H4 (cell line): ENCODE measurements around the gene EIF3D. TPM values are rescaled to one million over a fixed set of nuclear protein-coding genes. Genes with fewer than 3 reads are reported as not detected.
A peak's percentile ranks its signal among the peaks of the same experiment; 100 is the strongest.
"Not testable (repeated sequence)": the region's sequence is repeated elsewhere in the genome, so short reads cannot be mapped to it uniquely, and the experiment has no call there.

Experiments
- DNase-seq: peaks from one replicate; pipeline ENCODE4 v3.0.0-alpha.2; 2015; ENCODE audit warnings: low spot score
- total RNA-seq: library from RNA; depleted of rRNA; stranded (reverse); fragments of >200 nt; shearing (Covaris generic); gene quantifications from 2 replicates; pipeline ENCODE4 v1.2.3, GENCODE V29; 2014

Gene EIF3D
- total RNA-seq, 1 experiment from 2014 or later = 320 TPM

DNA sequence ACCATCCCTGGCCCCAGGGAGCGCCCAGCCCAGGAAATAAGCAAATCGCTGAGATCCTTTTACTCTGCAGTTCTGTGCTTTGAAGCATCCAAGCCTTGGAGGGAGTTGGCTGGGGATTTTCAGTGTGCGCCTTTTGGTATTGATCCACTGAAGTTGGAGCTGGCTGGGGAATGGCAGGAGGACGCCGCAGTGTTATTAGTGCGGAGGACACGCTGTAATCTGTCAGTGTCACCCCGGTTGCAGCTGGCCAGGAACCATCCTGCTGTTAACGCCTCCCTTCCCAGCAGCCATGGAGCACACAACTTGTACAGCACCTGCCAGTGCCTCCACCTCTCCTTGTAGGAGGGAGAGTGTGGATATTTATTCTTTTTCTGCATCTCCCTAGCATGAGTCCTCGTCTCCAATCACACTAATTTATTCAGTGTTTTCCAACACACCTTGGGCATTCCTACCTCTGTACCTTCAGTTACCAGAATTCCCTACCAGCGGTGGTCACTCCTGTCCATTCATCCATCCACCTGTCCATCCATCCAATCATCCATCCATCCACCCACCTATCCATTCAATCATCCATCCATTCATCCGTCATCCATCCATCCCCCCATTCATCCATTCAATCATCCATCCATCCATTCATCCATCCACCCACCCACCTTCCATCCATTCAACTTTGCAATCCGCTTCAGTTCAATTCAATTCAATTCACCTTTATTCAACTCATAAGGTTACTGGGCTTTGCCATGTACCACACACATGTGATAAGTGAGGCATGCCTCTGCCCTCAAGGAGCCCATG is 21.9 kb upstream of the EIF3D start:
- DNase-seq = no peak

DNA sequence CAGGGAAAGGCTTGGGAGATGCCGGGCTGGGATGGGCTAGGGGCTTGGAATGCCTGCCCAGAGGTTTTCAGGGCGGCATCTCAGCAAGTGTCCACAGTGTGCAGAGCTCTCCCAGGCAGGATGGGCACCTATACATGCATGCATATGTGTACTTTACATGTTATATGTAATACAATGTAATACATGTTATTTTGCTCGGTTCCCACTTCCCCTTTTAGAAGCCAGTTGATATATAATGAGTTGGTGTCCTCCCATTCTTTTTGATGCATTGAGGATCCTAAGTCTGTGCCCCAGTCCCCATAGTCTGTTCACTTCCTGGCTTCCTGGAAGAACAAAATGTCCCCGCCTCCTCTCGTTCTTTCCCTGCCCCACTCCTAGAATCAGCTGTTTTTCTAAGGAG is 20.1 kb upstream of the EIF3D start:
- DNase-seq = no peak

DNA sequence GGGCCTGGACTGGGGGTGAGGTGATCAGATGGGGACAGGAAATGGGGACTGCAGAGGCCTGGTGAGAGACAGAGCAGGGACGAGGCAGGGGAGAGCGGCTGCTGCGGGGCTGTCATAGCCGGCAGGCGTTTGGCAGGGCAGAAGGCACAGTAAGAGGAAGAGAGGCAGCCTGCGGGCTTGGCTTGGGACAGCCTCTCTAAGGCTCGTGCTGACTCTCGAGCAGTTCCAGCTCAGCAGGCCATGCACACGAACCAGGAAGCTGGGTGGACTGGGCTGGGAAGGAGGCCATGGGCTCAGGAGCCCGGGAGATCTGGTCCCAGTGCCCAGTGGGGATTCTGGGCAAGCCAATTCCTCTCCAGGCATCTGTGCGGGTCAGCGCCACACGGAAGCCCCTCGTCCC is 19.6 kb upstream of the EIF3D start:
- no peak for DNase-seq

GRCh38 chr22:36546932-36547331 is 18.0 kb upstream of the EIF3D start:
- DNase-seq = peak; percentile 65

DNA sequence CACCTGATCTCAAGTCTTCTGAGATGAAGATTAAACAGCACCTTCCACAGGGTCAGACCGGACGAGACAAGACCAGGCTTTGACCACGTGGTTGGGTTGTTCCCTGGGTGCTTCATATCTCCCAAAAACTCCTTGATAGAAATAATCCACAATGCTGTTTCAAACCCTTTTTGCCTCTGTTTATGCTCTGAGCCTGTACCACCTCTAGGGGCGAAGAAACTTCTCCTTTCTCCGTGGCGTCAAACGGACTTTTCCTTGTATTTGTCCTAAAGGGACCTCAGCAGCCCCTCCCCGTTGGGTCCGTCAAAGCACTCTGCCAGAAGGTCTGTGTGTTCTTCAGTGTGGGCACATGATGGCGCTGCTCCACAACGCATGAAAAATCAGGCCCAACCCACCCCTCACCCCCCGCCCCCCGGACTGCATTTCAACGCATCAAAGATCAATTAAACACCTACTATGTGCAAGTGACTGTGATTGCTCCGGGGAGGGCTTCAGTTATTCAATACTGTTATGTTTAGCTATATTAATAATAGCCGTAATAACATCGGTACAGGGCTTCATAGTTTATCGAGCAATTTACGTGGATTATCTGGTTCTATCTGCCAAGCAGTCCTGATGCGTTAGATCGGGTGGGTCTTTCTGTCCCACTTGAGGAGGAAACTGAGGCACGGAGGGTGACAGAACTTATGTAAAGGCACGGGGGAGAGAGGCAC is 17.3 kb upstream of the EIF3D start:
- DNase-seq = peak; percentile 62

GRCh38 chr22:36544107-36544620 is 15.2 kb upstream of the EIF3D start:
- DNase-seq = no peak

DNA sequence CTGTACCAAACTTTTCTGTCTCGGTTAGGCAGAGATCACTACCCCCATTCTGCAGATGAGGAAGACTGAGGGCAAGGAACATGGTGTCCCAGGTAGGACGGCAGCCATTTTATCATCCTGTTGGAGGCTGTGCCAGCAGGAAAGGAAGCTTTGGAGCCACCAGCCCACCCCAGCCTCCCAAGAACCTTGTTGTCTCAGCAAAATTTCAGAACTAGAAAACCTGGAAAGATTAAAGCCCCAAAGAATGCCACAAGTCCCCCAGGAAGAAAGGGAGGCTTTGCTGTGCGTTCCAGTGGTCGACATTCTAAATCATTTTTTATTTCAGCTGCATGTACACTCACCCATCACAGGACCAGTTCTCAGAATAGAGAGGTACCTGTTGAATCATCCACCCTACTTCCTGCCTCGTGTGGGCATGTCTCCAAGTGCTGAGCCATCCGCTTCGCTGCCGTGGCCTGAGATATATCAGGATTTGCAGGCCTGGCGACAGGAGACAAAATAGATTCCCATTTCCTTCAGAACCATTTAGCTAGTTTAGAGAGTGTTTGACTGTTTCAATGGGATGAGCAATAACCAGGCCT is 13.0 kb upstream of the EIF3D start:
- DNase-seq = peak; percentile 78

DNA sequence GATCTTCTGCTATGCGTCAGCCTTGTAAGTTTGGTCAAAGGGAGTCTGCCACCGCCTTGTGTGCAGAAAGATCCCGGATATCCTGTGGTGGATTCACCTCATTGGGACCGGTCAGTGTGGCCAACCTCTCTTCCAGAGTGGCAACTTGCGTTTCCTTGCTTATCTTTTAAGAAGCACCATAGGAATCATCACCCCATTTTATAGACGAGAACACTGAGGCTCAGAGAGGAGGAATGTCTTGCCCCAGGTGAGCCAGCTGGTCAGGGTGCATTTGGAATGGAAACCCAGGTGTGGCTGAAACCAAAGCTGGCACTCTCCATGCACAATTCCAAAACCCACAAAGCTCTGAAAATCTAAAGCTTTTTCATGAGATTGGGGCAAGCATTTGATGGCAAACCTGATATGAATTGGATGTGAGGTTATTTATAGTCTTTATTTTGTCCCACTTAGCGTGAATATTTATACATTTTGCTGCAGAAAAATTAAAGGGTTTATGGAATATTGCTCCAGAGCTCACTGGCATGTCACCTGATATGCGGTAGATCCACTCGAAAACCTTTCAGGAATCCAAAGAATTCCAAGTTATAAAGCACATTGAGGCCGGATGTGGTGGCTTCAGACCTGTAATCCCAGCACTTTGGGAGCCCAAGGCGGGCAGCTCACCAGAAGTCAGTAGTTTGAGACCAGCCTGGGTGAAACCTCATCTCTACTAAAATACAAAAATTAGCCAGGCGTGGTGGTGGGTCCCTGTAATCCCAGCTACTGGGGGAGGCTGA is 12.1 kb upstream of the EIF3D start:
- DNase-seq = peak; percentile 70

DNA sequence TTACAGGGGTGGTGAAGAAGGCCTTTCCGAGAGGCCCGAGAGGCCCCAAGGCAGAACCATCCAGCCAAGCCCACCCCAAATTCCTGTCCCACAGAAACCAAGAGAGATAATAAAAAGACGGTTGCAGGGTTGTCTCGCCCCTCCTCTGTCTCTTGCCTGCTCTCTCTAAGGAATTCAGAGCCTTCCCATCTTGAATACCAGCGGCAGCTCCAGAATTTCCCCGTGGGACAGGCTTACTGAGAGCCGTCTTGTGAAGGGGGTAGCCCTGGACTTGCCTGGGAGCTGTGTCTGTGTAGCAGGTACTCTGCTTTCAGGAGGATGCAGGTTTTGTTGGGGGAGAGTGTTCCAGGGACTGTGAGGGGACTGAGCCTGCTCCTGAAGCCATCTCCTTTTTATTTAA is 9.6 kb upstream of the EIF3D start:
- no peak for DNase-seq

DNA sequence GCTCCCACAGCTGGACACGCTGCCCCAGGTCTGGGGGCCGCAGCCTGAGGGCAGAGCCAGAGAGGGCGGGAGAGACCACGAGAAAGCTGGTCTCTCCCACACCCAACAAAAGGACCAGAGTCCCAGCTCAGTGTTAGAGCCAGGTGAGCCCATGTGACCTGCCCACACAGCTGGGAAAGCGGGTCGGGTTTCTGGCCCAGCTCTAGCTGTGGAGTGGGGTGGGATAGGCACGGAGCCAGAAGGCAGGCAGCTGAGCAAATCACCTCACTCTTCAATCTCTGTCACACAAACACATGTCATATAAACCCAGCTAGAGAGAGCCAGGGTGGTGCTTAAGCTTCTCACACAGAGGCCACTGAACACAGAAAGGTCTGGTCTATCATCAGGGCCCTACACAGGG is 7.8 kb upstream of the EIF3D start:
- no peak for DNase-seq

DNA sequence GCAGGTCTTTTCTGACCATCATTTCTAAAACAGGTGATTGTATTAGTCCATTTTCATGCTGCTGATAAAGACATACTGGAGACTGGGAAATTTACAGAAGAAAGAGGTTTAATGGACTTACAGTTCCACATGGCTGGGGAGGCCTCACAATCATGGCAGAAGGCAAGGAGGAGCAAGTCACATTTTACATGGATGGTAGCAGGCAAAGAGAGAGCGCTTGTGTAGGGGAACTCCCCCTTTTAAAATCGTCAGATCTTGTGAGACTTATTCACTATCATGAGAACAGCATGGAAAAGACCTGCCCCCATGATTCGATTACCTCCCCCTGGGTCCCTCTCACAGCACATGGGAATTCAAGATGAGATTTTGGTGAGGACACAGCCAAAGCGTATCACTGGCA is 4.4 kb upstream of the EIF3D start:
- not testable (repeated sequence) for DNase-seq

GRCh38 chr22:36532466-36532865 is 3.5 kb upstream of the EIF3D start:
- no peak for DNase-seq

DNA sequence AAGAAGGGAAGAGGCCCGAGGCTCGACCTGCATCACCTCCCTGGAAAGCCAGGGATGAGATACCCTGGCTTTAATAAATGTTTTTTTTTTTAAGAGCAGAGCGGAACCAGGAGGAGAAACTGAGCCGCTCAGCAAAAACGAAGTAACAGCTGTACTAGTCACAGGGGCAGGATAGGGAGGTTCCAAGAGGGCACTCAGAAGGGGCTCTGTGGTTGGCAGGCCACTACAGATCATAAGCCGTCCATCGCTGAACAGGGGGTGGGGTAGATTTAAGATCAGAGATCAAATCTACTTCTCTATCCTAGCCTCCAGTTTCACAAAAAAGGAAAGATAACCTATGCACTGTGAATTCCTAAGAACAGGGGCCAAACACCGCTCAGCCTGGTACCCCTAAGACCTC is 625 bp downstream of the EIF3D start:
- no peak for DNase-seq

DNA sequence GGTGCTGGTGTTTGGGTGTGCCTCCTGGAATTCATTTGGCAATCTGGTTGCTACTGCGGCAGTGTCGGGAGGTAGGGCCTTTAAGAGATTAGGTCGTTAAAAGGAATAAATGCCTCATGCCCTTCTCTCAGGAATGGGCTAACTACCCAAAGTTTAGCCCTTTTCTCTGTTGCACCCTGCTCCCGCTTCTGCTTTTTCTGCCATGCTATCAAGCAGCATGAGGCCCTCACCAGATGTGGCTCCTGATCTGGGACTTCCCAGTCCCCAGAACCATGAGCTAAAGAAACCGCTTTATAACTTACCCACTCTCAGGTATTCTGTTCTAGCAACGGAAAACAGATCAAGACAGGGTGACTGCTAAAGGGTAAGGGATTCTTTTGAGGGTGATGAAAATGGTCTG is 6.3 kb downstream of the EIF3D start:
- DNase-seq = no peak

GRCh38 chr22:36520423-36520822 is 8.5 kb downstream of the EIF3D start:
- DNase-seq = no peak

DNA sequence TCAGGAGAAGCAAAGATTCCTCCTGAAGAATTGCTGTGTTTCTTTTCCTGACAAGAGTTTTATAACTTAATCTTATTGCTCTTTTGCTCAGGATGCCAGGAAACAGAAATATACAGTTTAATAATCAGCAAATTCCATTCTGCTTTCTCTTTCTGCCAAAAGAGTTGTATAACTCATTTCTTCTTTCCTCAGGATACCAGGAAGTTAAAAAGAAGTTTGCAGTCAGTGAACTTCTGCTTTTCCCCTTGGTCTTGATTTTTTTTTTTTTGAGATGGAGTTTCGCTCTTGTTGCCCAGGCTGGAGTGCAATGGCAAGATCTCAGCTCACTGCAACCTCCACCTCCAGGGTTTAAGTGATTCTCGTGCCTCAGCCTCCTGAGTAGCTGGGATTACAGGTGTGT is 9.1 kb downstream of the EIF3D start:
- DNase-seq = not testable (repeated sequence)

DNA sequence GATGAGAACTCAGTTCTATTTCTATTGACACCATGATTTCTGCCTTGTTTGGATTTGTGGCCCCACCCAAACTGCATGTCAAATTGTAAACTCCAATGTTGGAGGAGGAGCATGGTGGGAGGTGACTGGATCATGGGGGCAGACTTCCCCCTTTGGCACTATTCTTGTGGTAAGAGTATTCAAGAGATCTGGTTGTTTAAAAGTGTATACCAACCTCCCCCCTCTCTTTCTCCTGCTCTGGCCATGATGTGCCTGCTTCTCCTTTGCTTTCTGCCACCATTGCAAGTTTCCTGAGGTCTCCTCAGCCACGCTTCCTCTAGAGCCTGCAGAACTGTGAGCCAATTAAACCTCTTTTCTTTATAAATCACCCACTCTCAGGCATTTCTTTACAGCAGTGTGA is 14.2 kb downstream of the EIF3D start:
- DNase-seq = no peak

DNA sequence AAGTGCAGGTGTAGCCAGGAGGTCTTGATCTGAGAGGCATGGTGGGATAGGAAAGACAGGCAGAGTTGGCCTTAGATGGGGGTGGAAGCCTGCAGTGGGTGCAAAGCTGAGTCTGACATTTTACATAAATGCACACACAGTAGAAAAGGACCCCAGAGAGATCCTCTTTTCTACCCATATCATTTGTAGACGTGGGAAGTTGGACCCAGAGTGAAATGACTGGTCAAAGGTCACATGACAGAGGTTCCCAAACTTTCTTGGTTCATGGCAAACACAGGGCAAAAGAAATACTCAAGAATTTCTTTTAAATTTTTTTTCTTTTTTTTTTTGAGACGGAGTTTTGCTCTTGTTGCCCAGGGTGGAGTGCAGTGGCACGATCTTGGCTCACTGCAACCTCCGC is 16.0 kb downstream of the EIF3D start:
- no peak for DNase-seq

GRCh38 chr22:36512333-36512732 is 16.6 kb downstream of the EIF3D start:
- DNase-seq = no peak

DNA sequence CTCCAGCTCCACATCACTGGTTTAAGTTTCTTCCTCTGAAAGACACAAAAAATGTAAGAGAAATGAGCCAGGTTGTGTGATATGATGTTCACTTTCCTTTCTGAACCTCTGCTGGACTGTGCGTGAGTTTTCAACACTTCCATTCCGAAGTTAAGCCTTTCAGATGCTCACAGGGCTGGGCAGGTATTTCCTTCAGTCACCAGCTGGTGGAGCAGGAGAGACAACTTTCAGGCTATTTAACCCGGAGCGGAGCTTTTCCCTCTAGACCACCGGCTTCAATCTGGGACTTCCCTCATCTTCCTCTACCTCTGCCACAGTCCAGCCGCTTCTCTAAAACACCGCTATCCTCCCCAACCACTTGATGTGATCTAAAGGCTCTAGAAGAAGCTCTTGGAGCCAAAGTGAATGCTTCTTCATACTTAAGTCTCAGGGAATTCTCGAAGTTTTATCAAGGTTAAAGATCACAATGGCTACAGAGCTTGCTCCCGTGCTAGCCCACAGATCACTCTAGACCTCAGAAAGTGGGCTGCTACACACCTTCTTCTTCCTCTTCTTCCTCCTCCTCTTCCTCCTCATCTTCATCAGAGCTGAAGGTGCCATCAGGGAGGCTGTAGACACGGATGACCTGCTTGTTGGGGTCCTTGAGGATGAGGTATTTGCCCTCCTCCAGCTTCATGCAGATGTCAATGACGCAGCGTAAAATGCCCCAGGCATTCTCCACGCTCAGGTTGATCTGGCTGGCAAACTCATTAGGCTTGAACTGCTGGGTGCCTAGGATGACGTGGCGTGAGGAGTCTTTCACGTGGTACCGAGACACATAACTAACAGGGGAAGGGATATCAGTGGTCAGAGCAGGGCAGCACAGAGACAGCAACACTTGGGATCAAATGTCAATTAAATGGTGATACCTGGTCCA is 17.7 kb downstream of the EIF3D start:
- DNase-seq = peak; percentile 25

- no peak for DNase-seq
Measured at GRCh38 chr22:36510384-36510783, 18.6 kb downstream of the EIF3D start.
